Gastrocnemius medialis (tissue), 4 donors: ENCODE results near the gene HAGHL.

Experiments used
- CTCF ChIP-seq, 5 experiments: fragments of 450-650 bp in 3 of 5; fragments of 200-600 bp in 2 of 5; sonication (generic) in 2 of 5; IDR thresholded peaks in 4 of 5; conservative IDR thresholded peaks in 1 of 5; 1 replicate in 4 of 5; 2 replicates in 1 of 5; pipeline ENCODE4 v1.5.1; 2016 to 2019; ENCODE audit warnings: antibody characterized with exemption in 5 of 5, mild to moderate bottlenecking in 3 of 5, moderate library complexity in 3 of 5
- POLR2A ChIP-seq, 2 donors: fragments of 450-650 bp; IDR thresholded peaks; one replicate each; pipeline ENCODE4 v1.6.1; 2017; ENCODE audit warnings: antibody characterized with exemption in 2 of 2, mild to moderate bottlenecking in 2 of 2, moderate library complexity in 2 of 2

GRCh38 chr16:777826-778225, 50.9 kb downstream of the HAGHL start:
- TF ChIP-seq CTCF (IDR thresholded peaks at IDR 0.05 in 4 of 5, conservative IDR thresholded peaks at IDR 0.05 in 1 of 5) (no peak), POLR2A (IDR thresholded peaks at IDR 0.05) (no peak)
